ENCODE data around the gene PSMB5.
"Not testable (repeated sequence)": the region's sequence is repeated elsewhere in the genome, so short reads cannot be mapped to it uniquely, and the experiment has no call there.

The PSMB5 gene

DNA sequence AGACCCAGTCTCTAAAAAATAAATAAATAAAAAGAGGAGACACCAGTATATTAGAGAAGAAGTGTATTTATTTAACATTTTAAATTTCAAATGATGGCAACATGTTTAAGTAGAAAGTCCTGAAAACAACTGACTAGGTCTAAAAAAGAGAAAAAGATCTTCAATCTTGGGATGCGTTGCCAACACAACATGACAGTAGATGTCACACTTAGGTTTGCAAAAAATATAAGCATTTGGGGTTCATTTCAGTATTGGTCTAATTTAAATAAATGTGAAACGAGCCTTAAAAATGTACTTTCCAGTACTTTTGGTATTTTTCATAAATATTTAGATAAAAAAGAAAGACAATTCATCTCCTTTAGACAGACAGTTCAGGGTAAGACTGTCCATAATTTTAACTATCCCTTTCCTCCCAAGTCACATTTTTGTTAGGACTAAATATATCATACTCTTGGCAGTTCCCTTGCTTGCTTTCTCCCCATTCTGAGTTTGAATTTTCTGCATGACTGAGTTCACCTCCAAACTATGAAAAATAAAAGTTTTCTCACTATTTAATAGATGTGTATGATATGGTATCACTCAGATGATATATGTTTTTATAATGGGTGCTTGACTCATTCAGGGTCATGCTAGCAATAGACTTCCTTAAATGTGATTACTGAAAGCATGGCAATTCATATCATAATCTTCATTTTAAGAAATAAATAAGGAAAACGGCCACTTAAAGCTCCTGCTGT lies 29.1 kb downstream of the PSMB5 start:
- no peak overlapping the region for H3K4me3 ChIP-seq (ENCODE audit: low read length)
- DNase-seq (ENCODE audit: low read depth) = no peak

DNA sequence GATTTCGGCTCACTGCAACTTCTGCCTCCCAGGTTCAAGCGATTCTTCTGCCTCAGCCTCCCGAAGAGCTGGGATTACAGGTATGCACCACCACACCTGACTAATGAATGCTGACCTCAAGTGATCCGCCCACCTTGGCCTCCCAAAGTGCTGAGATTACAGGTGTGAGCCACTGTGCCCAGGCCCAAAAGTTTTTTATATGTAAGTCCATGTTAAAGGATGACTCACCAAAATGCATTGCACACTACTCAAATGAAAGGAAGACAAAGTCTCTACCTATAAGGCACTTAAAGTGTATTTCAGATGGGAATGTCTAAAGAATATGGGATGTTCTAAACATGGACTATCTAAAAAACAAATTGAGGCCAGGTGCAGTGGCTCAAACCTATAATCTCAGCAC lies 30.4 kb downstream of the PSMB5 start:
- not testable (repeated sequence) for H3K4me3 ChIP-seq (ENCODE audit: low read length); DNase-seq (ENCODE audit: low read depth)

More for the DNA sequence above, 29.1 kb downstream of the PSMB5 start:
- TF ChIP-seq CTCF (conservative IDR thresholded peaks at IDR 0.05; ENCODE audit: low read depth, low read length) = no peak

DNA sequence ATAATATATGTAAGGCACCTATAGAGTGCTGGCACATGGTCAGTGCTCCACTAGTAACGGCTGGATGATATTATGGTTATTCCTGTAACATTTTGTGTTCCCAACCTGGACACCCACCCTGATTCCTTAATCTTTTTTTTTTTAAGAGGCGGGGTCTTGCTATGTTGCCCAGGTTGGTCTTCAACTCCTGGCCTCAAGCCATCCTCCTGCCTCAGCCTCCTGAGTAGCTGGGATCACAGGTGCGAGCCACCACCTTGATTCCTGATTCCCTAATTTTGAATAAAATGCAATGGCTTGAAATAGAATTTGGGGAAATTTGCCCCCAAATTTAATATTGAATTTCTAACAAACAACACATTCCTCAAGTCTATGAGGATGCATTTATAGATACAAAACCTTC lies 32.1 kb downstream of the PSMB5 start:
- no peak overlapping the region for H3K4me3 ChIP-seq (ENCODE audit: low read length)
- TF ChIP-seq CTCF (conservative IDR thresholded peaks at IDR 0.05; ENCODE audit: low read depth, low read length) = no peak
- no peak for DNase-seq (ENCODE audit: low read depth)

- DNase-seq (ENCODE audit: low read depth) = no peak
- no peak overlapping the region for H3K4me3 ChIP-seq (ENCODE audit: low read length)
- TF ChIP-seq CTCF (conservative IDR thresholded peaks at IDR 0.05; ENCODE audit: low read depth, low read length) = no peak
These were observed 33.8 kb downstream of the PSMB5 start for GRCh38 chr14:23000860-23001259.

DNA sequence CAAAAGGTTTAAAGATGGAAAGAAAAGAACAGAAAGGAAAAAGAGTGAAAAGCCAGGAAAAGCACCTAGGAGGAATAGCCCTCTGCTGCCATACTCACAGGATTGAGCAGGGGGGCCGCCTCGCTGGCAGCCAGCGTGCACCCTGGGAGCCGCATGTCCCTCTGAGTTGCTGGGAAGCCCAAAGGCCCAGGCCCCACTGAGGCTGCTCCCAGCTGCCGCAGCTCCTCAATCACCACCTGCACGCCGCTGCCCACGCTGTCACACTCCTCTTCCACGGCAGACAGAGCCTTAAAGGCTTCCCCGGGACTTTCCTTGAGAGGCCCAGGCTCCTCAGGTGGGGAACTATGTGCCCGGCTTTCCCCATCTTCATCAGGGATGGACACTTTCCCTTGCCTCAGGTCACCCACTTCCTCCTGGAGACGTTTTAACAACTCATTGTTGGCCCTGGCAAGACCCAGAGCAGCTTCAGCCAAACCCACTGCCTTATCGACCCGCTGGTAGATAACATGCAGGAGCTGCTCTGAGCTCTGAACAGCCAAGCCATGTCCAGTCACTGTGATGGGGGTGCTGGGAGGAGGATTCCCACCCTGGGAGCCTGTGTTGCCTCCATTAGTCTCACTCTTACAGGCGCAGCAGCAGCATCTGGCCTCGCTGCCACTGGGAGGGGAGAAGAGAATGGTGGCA lies 36.2 kb downstream of the PSMB5 start:
- DNase-seq (ENCODE audit: low read depth) = no peak
- TF ChIP-seq CTCF (conservative IDR thresholded peaks at IDR 0.05; ENCODE audit: low read depth, low read length) = no peak
- no peak overlapping the region for H3K4me3 ChIP-seq (ENCODE audit: low read length)

GRCh38 chr14:22997676-22998323 lies 36.9 kb downstream of the PSMB5 start:
- no peak for DNase-seq (ENCODE audit: low read depth)
- H3K4me3 ChIP-seq (ENCODE audit: low read length) = no peak overlapping the region
- TF ChIP-seq CTCF (conservative IDR thresholded peaks at IDR 0.05; ENCODE audit: low read depth, low read length) = no peak

DNA sequence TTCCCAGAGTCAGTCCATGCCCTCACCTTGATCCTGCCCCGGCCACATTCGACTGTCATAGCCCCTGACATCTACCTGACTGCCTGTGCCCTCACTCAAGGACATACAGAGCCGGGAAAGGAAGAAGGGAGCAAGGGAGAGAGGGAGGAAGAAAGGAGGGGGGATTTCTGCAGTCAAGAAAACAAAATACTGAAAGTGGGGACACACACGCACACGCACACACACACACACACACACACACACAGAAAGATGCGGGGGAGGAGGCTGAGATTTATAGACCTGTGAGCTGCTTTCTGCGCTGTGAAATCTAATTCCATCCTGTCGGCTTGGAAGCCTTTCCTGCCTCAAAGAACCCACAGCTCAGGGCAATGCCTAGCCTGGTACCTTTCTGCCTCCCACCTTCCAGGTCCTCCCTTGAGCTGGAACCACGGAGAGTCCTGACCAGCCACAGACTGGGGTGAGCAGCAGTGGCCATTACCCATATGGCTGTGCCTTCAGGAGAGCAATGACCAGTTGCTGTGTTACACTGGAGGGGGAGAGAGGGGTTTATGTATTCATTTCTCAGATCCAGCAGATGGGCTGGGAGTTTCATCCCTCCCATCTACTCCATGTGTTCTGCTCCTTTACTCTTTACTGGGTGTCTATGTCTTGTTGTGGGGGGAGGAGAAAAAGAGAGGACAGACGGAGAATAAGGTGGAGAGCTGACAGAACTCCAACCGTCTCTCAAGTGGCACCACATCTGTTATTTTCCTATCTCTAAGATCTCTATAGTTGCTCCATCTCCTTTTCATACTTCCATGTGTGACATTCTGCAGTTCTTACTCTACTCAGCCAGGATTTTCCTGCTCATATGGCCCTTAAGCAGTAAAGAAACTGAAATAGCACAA lies 37.7 kb downstream of the PSMB5 start:
- TF ChIP-seq CTCF (conservative IDR thresholded peaks at IDR 0.05; ENCODE audit: low read depth, low read length) = no peak
- DNase-seq (ENCODE audit: low read depth) = no peak
- H3K4me3 ChIP-seq (ENCODE audit: low read length) = no peak overlapping the region
